ENCODE data around the gene PCGF6. TPM values are rescaled to one million over a fixed set of nuclear protein-coding genes. Genes with fewer than 3 reads are reported as not detected.

The PCGF6 gene
- polyA plus RNA-seq, 1 of the 3 experiments (the other 2 are of a cell fraction), result 5.1 TPM

- TF ChIP-seq ZBTB33 (IDR thresholded peaks at IDR 0.05; ENCODE audit: borderline replicate concordance, low read depth), result no peak
- no peak for TF ChIP-seq FOXJ3 (CRISPR knock-in tag; IDR thresholded peaks at IDR 0.05)
These were observed 34.9 kb downstream of the PCGF6 start (continued) for GRCh38 chr10:103316087-103316486.

- H3F3A ChIP-seq (replicated peaks; ENCODE audit: insufficient read depth), result no peaks in the 10 kb centered on the region
- no peak for TF ChIP-seq PBX3 (IDR thresholded peaks at IDR 0.05)
- no peak for TF ChIP-seq TAF1 (IDR thresholded peaks at IDR 0.05; ENCODE audit: borderline replicate concordance, low read depth, low read length)
- TF ChIP-seq RFX5 (IDR thresholded peaks at IDR 0.05; ENCODE audit: low read length), result no peak
- TF ChIP-seq FOXM1 (IDR thresholded peaks at IDR 0.05; ENCODE audit: low read depth), result no peak
- H3K9ac ChIP-seq, result no peak overlapping the region
- no peak overlapping the region for H3K4me3 ChIP-seq (ENCODE audit: low read depth in 2 of 2, low read length in 1 of 2)
- H3K9me2 ChIP-seq, result no peaks in the 10 kb centered on the region
- WGBS (ENCODE audit: low lambda C conversion rate), result 100% methylated on average over 1 of the region's 1 CpG
- CTCF ChIA-PET, result no interaction called here
- no peak overlapping the region for H2AFZ ChIP-seq (ENCODE audit: low read depth)
- POLR2A ChIA-PET, result no interaction called here
- H3K36me3 ChIP-seq (replicated peaks in 1 of 2; ENCODE audit: control insufficient read depth in 1 of 2, insufficient read depth in 2 of 2, low read length in 1 of 2), result peaks cover 9 to 18% of the 10 kb centered on the region in 2 experiments
- H4K20me1 ChIP-seq (ENCODE audit: insufficient read depth), result no peaks in the 10 kb centered on the region
- H3K9me3 ChIP-seq, result no peaks in the 10 kb centered on the region
- H3K4me1 ChIP-seq (ENCODE audit: control insufficient read depth in 1 of 2, insufficient read depth in 2 of 2, low read depth in 1 of 2, low read length in 1 of 2), result no peaks in the 10 kb centered on the region
- H3K4me2 ChIP-seq, result no peak overlapping the region
- H3K27me3 ChIP-seq (ENCODE audit: insufficient read depth), result no peaks in the 10 kb centered on the region
- H3K79me2 ChIP-seq (ENCODE audit: insufficient read depth), result no peaks in the 10 kb centered on the region
- DNase-seq, result no peak
- H3K27ac ChIP-seq (ENCODE audit: low read depth in 2 of 2, low read length in 1 of 2), result no peak overlapping the region
These were observed 40.7 kb downstream of the PCGF6 start for GRCh38 chr10:103310197-103310596.

- no peaks in the 10 kb centered on the region for H3K79me2 ChIP-seq (ENCODE audit: insufficient read depth)
- H3K9ac ChIP-seq, result no peak overlapping the region
- H3K36me3 ChIP-seq (replicated peaks in 1 of 2; ENCODE audit: control insufficient read depth in 1 of 2, insufficient read depth in 2 of 2, low read length in 1 of 2), result peaks cover 6 to 10% of the 10 kb centered on the region in 2 experiments
- ChIA-PET CTCF (interaction anchor here (1.6 kb wide), 1 partner anchor 26 kb away, joined by 6 read pairs; no protein-coding TSS in a partner anchor), POLR2A (no interaction called here)
- no peak for DNase-seq
- no peaks in the 10 kb centered on the region for H4K20me1 ChIP-seq (ENCODE audit: insufficient read depth)
- no peak overlapping the region for H3K27ac ChIP-seq (ENCODE audit: low read depth in 2 of 2, low read length in 1 of 2)
- over 99% methylated on average over 5 of the region's 5 CpGs for WGBS (ENCODE audit: low lambda C conversion rate)
- no peaks in the 10 kb centered on the region for H3K27me3 ChIP-seq (ENCODE audit: insufficient read depth)
- no peak overlapping the region for H2AFZ ChIP-seq (ENCODE audit: low read depth)
- no peaks in the 10 kb centered on the region for H3K4me1 ChIP-seq (ENCODE audit: control insufficient read depth in 1 of 2, insufficient read depth in 2 of 2, low read depth in 1 of 2, low read length in 1 of 2)
- no peak overlapping the region for H3K4me2 ChIP-seq
- no peaks in the 10 kb centered on the region for H3F3A ChIP-seq (replicated peaks; ENCODE audit: insufficient read depth)
- no peaks in the 10 kb centered on the region for H3K9me2 ChIP-seq
- H3K9me3 ChIP-seq, result no peaks in the 10 kb centered on the region
- no peak overlapping the region for H3K4me3 ChIP-seq (ENCODE audit: low read depth in 2 of 2, low read length in 1 of 2)
- TF ChIP-seq ELF1 (IDR thresholded peaks at IDR 0.05) (no peak), JUND (IDR thresholded peaks at IDR 0.05) (no peak), GABPA (IDR thresholded peaks at IDR 0.05; ENCODE audit: low read depth) (no peak), SIN3A (IDR thresholded peaks at IDR 0.05; ENCODE audit: borderline replicate concordance, low read depth, low read length) (no peak), REST (IDR thresholded peaks at IDR 0.05; ENCODE audit: low read depth, low read length) (no peak), FOXM1 (IDR thresholded peaks at IDR 0.05; ENCODE audit: low read depth) (no peak), CTCF (IDR thresholded peaks at IDR 0.05) (no peak), TEAD4 (IDR thresholded peaks at IDR 0.05; ENCODE audit: borderline replicate concordance, insufficient read depth) (no peak), GATA2 (CRISPR knock-in tag; IDR thresholded peaks at IDR 0.05) (no peak), MEF2A (IDR thresholded peaks at IDR 0.05; ENCODE audit: borderline replicate concordance, low read depth) (no peak), EP300 (IDR thresholded peaks at IDR 0.05; ENCODE audit: borderline replicate concordance in 1 of 2, low read depth in 1 of 2, low read length in 1 of 2) (no peak), MAX (IDR thresholded peaks at IDR 0.05; ENCODE audit: low read depth) (no peak)
These were observed 43.3 kb downstream of the PCGF6 start for GRCh38 chr10:103307594-103307993.

Data from SK-N-SH (cell line).